RWPE2 (cell line): Measurements from ENCODE around the gene DIPK1C.

Experiments used
- ATAC-seq: fragments of 200-7000 bp; cut with Tn5 transposase; 3 replicates; pipeline ENCODE4 v1.9.1; 2021; ENCODE audit warnings: low read depth
- DNase-seq: peaks from one replicate; pipeline ENCODE4 v3.0.0-alpha.2; 2020; ENCODE audit warnings: low spot score
- H3K27ac ChIP-seq: fragments of 450-650 bp; 2 replicates; pipeline ENCODE4 v1.5.1; 2017; ENCODE audit warnings: mild to moderate bottlenecking; ENCODE audit not compliant: poor library complexity, severe bottlenecking
- H3K27me3 ChIP-seq: fragments of 250-450 bp; sonication (Bioruptor Pico); 2 replicates; pipeline ENCODE4 v1.5.1; 2021; ENCODE audit warnings: mild to moderate bottlenecking, moderate library complexity; ENCODE audit not compliant: insufficient read depth, poor library complexity, severe bottlenecking
- H3K36me3 ChIP-seq: fragments of 250-450 bp; sonication (Bioruptor Pico); 2 replicates; pipeline ENCODE4 v1.5.1; 2020; ENCODE audit warnings: low read depth, mild to moderate bottlenecking, moderate library complexity
- H3K4me1 ChIP-seq: fragments of 250-450 bp; sonication (Bioruptor Pico); 2 replicates; pipeline ENCODE4 v1.5.1; 2021; ENCODE audit warnings: mild to moderate bottlenecking, moderate library complexity; ENCODE audit not compliant: insufficient read depth, poor library complexity, severe bottlenecking
- H3K4me3 ChIP-seq: fragments of 250-450 bp; sonication (Bioruptor Pico); 2 replicates; pipeline ENCODE4 v1.5.1; 2021; ENCODE audit warnings: mild to moderate bottlenecking, moderate library complexity; ENCODE audit not compliant: severe bottlenecking
- H3K9me3 ChIP-seq: fragments of 250-450 bp; sonication (Bioruptor Pico); 2 replicates; pipeline ENCODE4 v1.5.1; 2021; ENCODE audit warnings: mild to moderate bottlenecking, moderate library complexity; ENCODE audit not compliant: severe bottlenecking
- TF ChIP-seq, protein P1 (sequence below): fragments of 450-650 bp; IDR thresholded peaks from one replicate; pipeline ENCODE4 v1.5.1; 2017; ENCODE audit warnings: mild to moderate bottlenecking, moderate library complexity; ENCODE audit not compliant: poor library complexity, severe bottlenecking

The DIPK1C gene

DNA sequence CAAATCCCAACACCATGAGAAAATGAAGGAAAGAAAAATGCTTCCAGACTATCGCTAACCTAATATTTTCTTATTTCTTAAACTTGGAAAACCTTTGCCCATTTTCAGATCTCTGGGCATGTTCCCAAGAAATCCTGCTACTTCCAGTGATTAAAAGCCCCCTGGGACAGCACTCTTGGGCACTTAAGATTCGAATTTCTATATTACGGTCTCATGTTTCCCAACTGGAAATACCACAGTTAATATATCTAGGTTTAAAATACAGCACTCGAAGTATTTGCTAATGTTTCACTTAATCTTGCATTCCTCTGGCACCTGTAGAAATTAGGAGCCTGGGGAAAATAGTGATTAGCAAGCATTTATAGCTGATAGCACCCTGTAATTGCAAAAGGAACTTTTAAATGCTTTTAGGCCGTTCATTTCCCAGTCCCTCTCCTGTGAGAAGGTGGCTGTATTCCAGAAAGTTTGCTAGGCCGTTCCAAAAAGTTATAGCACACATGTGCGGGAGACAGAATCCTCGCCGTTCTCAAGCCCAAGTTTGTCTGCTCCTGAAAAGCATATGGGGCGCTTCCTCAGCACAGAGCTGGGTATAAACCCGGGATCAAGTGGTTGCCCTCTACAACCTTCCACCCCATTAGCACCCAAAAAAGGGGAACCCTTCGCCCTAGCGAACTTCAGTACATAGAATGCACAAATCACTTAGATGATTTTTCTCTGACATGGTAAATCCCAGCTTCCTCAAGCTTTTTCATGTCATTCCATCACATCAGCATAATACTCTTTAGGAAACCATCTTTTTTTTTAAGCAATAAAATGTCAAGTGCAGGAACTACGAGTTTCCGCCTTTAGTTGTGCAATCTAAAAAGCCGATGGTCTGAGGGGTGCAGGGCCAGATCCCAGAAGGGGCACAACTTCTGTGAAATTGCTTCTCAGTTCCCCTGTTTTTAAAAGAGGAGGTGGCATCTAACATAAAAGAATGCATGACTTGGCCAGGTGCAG is 60.6 kb downstream of the DIPK1C start:
- Histone ChIP-seq H3K4me3 (no peak overlapping the region), H3K27me3 (peaks cover 16% of the 10 kb centered on the region), H3K36me3 (no peaks in the 10 kb centered on the region), H3K9me3 (no peaks in the 10 kb centered on the region), H3K4me1 (no peaks in the 10 kb centered on the region), H3K27ac (no peak overlapping the region)
- TF ChIP-seq, protein P1, sequence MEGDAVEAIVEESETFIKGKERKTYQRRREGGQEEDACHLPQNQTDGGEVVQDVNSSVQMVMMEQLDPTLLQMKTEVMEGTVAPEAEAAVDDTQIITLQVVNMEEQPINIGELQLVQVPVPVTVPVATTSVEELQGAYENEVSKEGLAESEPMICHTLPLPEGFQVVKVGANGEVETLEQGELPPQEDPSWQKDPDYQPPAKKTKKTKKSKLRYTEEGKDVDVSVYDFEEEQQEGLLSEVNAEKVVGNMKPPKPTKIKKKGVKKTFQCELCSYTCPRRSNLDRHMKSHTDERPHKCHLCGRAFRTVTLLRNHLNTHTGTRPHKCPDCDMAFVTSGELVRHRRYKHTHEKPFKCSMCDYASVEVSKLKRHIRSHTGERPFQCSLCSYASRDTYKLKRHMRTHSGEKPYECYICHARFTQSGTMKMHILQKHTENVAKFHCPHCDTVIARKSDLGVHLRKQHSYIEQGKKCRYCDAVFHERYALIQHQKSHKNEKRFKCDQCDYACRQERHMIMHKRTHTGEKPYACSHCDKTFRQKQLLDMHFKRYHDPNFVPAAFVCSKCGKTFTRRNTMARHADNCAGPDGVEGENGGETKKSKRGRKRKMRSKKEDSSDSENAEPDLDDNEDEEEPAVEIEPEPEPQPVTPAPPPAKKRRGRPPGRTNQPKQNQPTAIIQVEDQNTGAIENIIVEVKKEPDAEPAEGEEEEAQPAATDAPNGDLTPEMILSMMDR: no peak
- DNase-seq (no peak), ATAC-seq (no peak)

DNA sequence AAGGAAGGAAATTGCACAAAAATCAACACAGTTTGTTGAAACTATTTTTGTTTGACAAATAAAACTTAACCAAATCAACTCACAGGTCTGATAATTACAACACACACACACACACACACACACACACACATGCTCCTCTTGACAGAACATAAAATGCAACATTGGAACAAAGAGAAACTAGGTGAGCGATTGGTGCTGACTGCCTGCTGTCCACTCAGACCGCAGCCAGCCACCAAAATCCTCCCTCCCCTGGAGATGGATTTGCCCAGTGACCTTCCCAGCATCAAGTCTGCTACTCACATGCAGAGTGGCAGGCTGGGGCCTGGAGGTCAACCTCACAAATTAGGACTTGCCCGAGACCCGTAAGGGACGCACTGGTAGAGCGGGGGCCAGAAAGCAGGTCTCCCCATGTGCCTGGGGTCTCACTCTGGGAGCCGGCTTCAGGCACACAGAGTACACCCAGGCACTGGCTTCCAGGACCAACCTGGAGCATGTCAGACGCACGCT is 61.4 kb downstream of the DIPK1C start:
- no peak for DNase-seq
- Histone ChIP-seq H3K4me1 (no peaks in the 10 kb centered on the region), H3K9me3 (no peaks in the 10 kb centered on the region), H3K36me3 (no peaks in the 10 kb centered on the region), H3K27ac (no peak overlapping the region), H3K27me3 (peaks cover 22% of the 10 kb centered on the region), H3K4me3 (no peak overlapping the region)
- ATAC-seq: no peak
- TF ChIP-seq, protein P1: no peak

DNA sequence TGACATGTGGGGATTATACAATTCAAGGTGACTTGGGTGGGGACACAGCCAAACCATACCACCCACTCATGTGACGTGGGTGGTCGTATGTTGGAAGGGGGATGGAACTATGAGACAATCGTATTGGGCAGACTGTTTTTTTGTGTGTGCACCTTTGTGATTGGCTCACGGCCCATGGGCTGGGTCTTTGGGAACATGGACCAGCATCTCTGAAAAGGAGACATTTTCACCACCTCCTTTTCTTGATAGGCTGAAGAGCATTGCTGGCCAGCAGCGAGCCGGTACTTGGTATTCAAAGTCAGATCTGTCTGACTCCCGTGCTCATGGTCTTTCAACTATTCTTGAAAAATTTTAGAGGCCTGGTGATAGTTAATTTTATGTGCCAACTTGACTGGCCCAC is 62.1 kb downstream of the DIPK1C start:
- DNase-seq (no peak), ATAC-seq (no peak)
- Histone ChIP-seq H3K27me3 (peaks cover 22% of the 10 kb centered on the region), H3K9me3 (no peaks in the 10 kb centered on the region), H3K36me3 (no peaks in the 10 kb centered on the region), H3K4me3 (no peak overlapping the region), H3K4me1 (no peaks in the 10 kb centered on the region), H3K27ac (no peak overlapping the region)
- TF ChIP-seq, protein P1: no peak

DNA sequence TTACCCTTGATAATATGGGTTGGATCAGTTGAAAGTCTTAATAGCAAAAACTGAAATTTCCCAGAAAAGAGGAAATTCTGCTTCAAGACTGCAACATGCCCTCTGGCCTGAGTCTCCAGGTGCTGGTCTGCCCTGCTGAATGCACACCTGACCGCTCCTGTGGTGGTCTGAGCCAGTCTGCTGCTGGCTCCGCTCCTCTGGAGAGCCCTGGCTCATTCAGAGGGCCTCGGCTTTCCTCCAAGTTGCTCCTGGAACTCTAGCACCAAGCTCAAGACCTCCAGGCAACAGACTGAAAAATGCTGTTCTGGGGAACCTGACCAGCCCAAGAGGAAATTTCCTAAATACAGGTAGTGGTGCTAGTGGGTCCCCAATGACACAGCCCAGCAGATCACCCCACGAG is 64.8 kb downstream of the DIPK1C start:
- peaks cover 22% of the 10 kb centered on the region for H3K27me3 ChIP-seq
- H3K27ac ChIP-seq: no peak overlapping the region
- no peaks in the 10 kb centered on the region for H3K36me3 ChIP-seq
- DNase-seq: no peak
- ATAC-seq: no peak
- no peaks in the 10 kb centered on the region for H3K9me3 ChIP-seq
- TF ChIP-seq, protein P1: no peak
- H3K4me1 ChIP-seq: no peaks in the 10 kb centered on the region
- no peak overlapping the region for H3K4me3 ChIP-seq

DNA sequence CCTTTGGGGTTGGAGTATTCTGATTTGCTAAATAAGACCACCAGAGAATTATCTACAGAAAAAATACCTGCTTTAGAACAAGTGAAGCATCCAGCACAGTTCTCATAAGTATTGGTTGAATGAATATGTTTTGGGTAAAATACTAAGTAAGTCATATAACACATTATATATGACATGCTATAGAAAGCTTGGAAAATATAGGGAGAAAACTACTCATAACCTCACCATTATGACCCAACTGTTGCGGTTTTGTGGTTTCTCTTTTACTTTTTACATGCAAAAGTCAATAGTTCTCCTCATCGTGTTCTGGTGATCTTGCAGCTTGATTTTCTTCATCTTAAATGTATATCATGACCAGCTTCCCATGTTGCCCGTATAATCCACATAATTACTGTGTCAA is 66.2 kb downstream of the DIPK1C start:
- TF ChIP-seq, protein P1: no peak
- ATAC-seq (no peak), DNase-seq (no peak)
- H3K9me3 ChIP-seq: no peaks in the 10 kb centered on the region
- no peak overlapping the region for H3K4me3 ChIP-seq
- no peaks in the 10 kb centered on the region for H3K4me1 ChIP-seq
- H3K36me3 ChIP-seq: no peaks in the 10 kb centered on the region
- H3K27me3 ChIP-seq: peaks cover 22% of the 10 kb centered on the region
- no peak overlapping the region for H3K27ac ChIP-seq
